ENCODE results near the gene ZBTB8OS. TPM values are rescaled to one million over a fixed set of nuclear protein-coding genes. Genes with fewer than 3 reads are reported as not detected.

ZBTB8OS gene
- total and polyA plus RNA-seq, 2 of the 8 experiments (the other 6 are each of a cell fraction or from before 2014, with no cell fraction given), result 68.0 to 74.2 TPM

DNA sequence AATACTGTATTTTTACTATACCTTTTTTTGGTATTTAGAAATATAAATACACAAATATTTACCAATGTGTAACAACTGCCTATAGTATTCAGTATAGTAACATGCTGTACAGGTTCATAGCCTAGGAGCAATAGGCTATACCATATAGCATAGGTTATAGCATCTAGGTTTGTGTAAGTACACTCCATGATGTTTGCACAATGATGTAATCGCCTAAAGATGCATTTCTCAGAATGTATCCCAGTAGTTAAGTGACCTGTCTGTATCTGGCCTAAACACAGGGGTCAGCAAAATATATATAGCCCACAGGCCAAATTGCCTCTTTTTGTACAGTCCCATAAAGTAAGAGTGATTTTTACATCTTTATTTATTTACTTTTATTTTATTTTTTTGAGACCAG is 24.2 kb downstream of the ZBTB8OS start:
- CTCF ChIA-PET (ENCODE audit: partially characterized antibody), result no interaction called here
- no peak overlapping the region for H3K4ac ChIP-seq (replicated peaks; ENCODE audit: insufficient read length, low read depth, low read length)
- H3K14ac ChIP-seq (ENCODE audit: insufficient read length), result no peak overlapping the region
- no peak overlapping the region for H3K18ac ChIP-seq (ENCODE audit: extremely low read depth, low read length)
- no peaks in the 10 kb centered on the region for H3K27me3 ChIP-seq (replicated peaks in 1 of 4; ENCODE audit: control insufficient read depth in 3 of 4, extremely low read depth in 1 of 4, insufficient read depth in 3 of 4, low read length in 3 of 4)
- no peaks in the 10 kb centered on the region for H3K4me1 ChIP-seq (replicated peaks in 1 of 4; ENCODE audit: control insufficient read depth in 3 of 4, insufficient read depth in 4 of 4, low read length in 3 of 4)
- no peak overlapping the region for H3K23ac ChIP-seq (ENCODE audit: insufficient read length)
- no peak overlapping the region for H3K56ac ChIP-seq (replicated peaks; ENCODE audit: insufficient read length, low read depth, low read length)
- no peak overlapping the region for H3K4me2 ChIP-seq (ENCODE audit: insufficient read depth in 1 of 2, low read depth in 2 of 2, low read length in 2 of 2)
- H2AFZ ChIP-seq (ENCODE audit: low read length), result no peak overlapping the region
- TF ChIP-seq, protein P1, sequence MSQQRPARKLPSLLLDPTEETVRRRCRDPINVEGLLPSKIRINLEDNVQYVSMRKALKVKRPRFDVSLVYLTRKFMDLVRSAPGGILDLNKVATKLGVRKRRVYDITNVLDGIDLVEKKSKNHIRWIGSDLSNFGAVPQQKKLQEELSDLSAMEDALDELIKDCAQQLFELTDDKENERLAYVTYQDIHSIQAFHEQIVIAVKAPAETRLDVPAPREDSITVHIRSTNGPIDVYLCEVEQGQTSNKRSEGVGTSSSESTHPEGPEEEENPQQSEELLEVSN (IDR thresholded peaks at IDR 0.05), result no peak
- TF ChIP-seq BCL11A (IDR thresholded peaks at IDR 0.05; ENCODE audit: low read depth in 2 of 2, low read length in 2 of 2) (no peak), SP4 (IDR thresholded peaks at IDR 0.05; ENCODE audit: low read length) (no peak), NRF1 (IDR thresholded peaks at IDR 0.05; ENCODE audit: low read depth, low read length) (no peak), SIN3A (conservative IDR thresholded peaks at IDR 0.05 in 1 of 2, IDR thresholded peaks at IDR 0.05 in 1 of 2; ENCODE audit: low read depth in 1 of 2, low read length in 2 of 2) (no peak), BRCA1 (IDR thresholded peaks at IDR 0.05; ENCODE audit: low read depth, low read length) (no peak), RBBP5 (IDR thresholded peaks at IDR 0.05; ENCODE audit: borderline replicate concordance, low read depth, low read length) (no peak), RXRA (IDR thresholded peaks at IDR 0.05; ENCODE audit: insufficient read depth, low read depth, low read length) (no peak), GABPA (IDR thresholded peaks at IDR 0.05; ENCODE audit: borderline replicate concordance, insufficient read depth, low read length) (no peak), CHD2 (IDR thresholded peaks at IDR 0.05; ENCODE audit: low read length) (no peak), RFX5 (IDR thresholded peaks at IDR 0.05; ENCODE audit: borderline replicate concordance, low read depth, low read length) (no peak), SP2 (IDR thresholded peaks at IDR 0.05; ENCODE audit: low read length) (no peak)
- H4K8ac ChIP-seq (ENCODE audit: extremely low read depth, insufficient read depth, low read length), result no peak overlapping the region
- H2BK12ac ChIP-seq (ENCODE audit: low read depth, low read length), result no peak overlapping the region
- H3K9me3 ChIP-seq (ENCODE audit: insufficient read depth in 2 of 2, low read depth in 1 of 2, low read length in 1 of 2), result no peaks in the 10 kb centered on the region
- H3K79me2 ChIP-seq (ENCODE audit: control insufficient read depth in 1 of 2, insufficient read depth in 2 of 2, low read length in 2 of 2), result no peaks in the 10 kb centered on the region
- H3K23me2 ChIP-seq (ENCODE audit: low read depth, low read length), result no peaks in the 10 kb centered on the region
- H3K4me3 ChIP-seq (ENCODE audit: extremely low read depth in 1 of 4, insufficient read depth in 2 of 4, low read depth in 3 of 4, low read length in 4 of 4), result no peak overlapping the region
- FAIRE-seq (no peak), DNase-seq (ENCODE audit: low read depth in 1 of 2, low spot score in 2 of 2) (no peak)
- H4K20me1 ChIP-seq (replicated peaks in 1 of 2; ENCODE audit: control insufficient read depth in 1 of 2, insufficient read depth in 2 of 2, low read length in 2 of 2), result no peaks in the 10 kb centered on the region
- H3K9ac ChIP-seq (replicated peaks in 1 of 4; ENCODE audit: extremely low read depth in 1 of 4, low read depth in 3 of 4, low read length in 3 of 4), result no peak overlapping the region
- H2BK20ac ChIP-seq (ENCODE audit: low read length), result no peak overlapping the region
- no peak overlapping the region for H2BK5ac ChIP-seq (ENCODE audit: low read depth, low read length)
- 91% methylated on average over 1 of the region's 1 CpG; no CpG with 5 or more reads in 1 of the 2 experiments for WGBS, 2 experiments (ENCODE audit: extremely low coverage in 1 of 2, insufficient coverage in 1 of 2, insufficient read length in 1 of 2, insufficient replicate concordance in 2 of 2, low coverage in 1 of 2, low lambda C conversion rate in 2 of 2, missing lambda C conversion rate in 1 of 2)
- no peak overlapping the region for H2AK5ac ChIP-seq (ENCODE audit: low read depth, low read length)
- H4K91ac ChIP-seq (replicated peaks; ENCODE audit: insufficient read length, low read length), result no peak overlapping the region
- no peak overlapping the region for H2BK120ac ChIP-seq (replicated peaks; ENCODE audit: low read depth, low read length)
- H3K79me1 ChIP-seq (ENCODE audit: low read depth, low read length), result no peaks in the 10 kb centered on the region; the same call in 1 of the 2 replicates
- H2BK15ac ChIP-seq (ENCODE audit: low read length), result no peak overlapping the region
- POLR2A ChIA-PET (ENCODE audit: partially characterized antibody), result no interaction called here
- H3K27ac ChIP-seq (ENCODE audit: low read depth, low read length), result no peak overlapping the region
- H4K5ac ChIP-seq (ENCODE audit: insufficient read length, low read depth, low read length), result no peak overlapping the region
- peaks cover 0 to 25% (median 6%) of the 10 kb centered on the region in 4 experiments; a peak in 5 of 8 replicates for H3K36me3 ChIP-seq (ENCODE audit: control insufficient read depth in 2 of 4, insufficient read depth in 4 of 4, low read length in 3 of 4)

All from H1 (cell line).